Bladder microvascular endothelial cell (primary cell): ENCODE data around the gene MRPS22. TPM values are rescaled to one million over a fixed set of nuclear protein-coding genes. Genes with fewer than 3 reads are reported as not detected.

Experiments used
- total RNA-seq: library from RNA; depleted of rRNA; stranded (reverse); fragments of >200 nt; gene quantifications from 2 replicates; pipeline ENCODE4 v1.2.3, GENCODE V29; 2014

The MRPS22 gene
- total RNA-seq: 63.6 and 71.6 TPM in 2 replicates

DNA sequence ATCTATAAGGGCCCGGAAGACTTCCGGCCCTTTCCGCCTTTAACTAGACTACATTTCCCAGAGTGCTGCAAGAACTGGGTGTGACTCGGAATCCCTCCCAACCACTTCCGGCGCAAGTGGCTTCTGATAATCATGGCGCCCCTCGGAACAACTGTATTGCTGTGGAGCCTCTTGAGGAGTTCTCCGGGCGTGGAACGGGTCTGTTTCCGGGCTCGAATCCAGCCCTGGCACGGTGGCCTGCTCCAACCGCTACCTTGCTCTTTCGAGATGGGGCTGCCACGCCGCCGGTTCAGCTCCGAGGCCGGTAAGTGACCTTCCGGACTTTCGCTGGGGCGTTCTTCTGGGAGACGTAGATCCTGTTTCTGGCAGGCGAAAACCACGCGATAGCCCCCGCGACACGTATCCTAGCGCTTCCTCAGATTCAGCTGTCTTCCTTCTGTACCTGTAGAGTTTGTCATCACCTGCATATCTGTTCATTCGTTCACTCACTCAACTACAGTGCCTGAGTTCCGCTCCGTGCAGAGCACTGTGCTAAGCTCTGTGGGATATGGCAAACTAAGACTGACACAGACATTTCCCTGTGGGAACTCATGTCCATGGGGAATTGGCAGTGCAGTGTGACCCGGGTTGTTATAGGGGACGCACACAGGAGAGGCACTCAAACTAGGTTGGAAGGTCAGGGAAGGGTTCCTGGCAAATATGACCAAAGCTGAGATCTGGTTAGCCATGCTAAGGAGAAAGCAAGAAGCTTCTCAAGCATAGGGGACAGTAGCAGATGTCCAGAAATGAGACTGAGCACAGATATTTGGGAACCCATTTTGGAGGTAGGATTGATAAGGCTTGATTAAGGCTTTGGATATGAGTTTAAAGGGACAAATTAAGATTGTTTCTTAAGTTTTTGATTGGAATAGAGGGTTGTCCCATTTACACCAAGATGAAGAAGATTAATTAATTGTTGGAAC is at the start of gene MRPS22:
Gene MRPS22 (plus strand): TSS at position 126 of the 962 bp plus-strand sequence. CDS start 7 bp downstream, at position 133.

DNA sequence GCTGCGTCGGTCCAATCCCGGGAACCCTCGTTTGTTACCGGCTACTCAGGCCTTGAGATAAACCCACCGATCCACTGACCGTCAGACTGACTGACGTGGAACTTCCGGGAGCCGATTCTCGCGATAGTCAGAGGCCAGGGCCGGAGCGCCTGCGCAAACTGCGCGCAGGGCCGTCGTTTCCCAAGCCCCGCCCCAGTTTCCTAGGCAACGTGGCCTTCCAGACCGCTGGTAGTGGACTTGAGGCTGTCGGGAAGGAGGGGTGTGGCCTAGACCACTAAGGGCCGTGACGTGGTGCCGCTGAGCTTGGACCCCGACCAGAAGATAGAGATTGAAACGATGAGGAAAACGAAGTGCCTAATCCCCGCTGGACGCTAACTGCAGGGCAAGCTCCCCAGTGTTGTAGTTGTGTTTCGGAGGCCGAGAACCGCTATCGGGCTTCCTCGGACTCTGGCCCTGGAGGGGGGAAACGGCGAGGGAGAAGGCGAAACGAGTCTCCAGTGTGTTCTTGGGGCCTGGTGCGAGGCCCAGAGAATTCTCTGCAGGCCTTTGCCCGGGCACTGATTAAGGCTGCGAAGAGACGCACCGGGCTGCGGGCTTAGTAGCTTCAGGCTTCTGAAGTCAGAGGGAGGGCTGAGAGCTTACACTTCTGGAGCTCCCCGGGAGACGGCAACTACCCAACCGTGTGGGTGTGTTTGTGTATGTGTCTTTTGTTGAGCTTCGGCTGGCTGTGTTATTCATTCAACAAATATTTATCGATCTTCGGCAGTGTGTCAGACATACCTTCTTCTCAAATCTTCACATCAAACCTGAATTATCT is 45.9 kb downstream of the MRPS22 start, which contains the start of gene COPB2:
Gene COPB2 (minus strand): TSS at position 96 of the 817 bp plus-strand sequence. CDS start 97 bp downstream, outside the sequence.

Other genes with a start within 250 kb of the MRPS22 start
- gene COPB2, start 45.6 kb downstream of the MRPS22 start, total RNA-seq: 142 and 232 TPM in 2 replicates
- gene RBP2, start 132.5 kb downstream of the MRPS22 start, total RNA-seq: not detected in 2 replicates
- gene RBP1, start 195.7 kb downstream of the MRPS22 start, total RNA-seq: 1.9 and 148 TPM in 2 replicates